Adrenal gland (tissue), 12 donors: ENCODE measurements around the gene MIER2. TPM values are rescaled to one million over a fixed set of nuclear protein-coding genes. Genes with fewer than 3 reads are reported as not detected.

ENCODE experiments used
- DNase-seq, 7 donors: peaks; one replicate each; pipeline ENCODE4 v3.0.0-alpha.2; 2019 to 2020
- H3K27ac ChIP-seq, 5 donors: fragments of 200-600 bp; sonication (generic) in 4 of 5; 1 replicate in 3 of 5; 2 replicates in 2 of 5; pipeline versions ENCODE4 v1.5.1 to v1.8.0; 2016 to 2020; ENCODE audit warnings: mild to moderate bottlenecking in 1 of 5
- H3K27me3 ChIP-seq: fragments of 200-600 bp; 2 replicates; pipeline ENCODE4 v1.8.0; 2021
- H3K36me3 ChIP-seq, 2 donors: fragments of 200-600 bp; replicated peaks in 1 of 2; 1 replicate in 1 of 2; 2 replicates in 1 of 2; pipeline versions ENCODE4 v1.5.1 to v1.8.0; 2018 to 2022
- H3K4me1 ChIP-seq, 2 donors: fragments of 200-600 bp; replicated peaks in 1 of 2; 1 replicate in 1 of 2; 2 replicates in 1 of 2; pipeline versions ENCODE4 v1.5.1 to v1.8.0; 2018 to 2021
- H3K4me3 ChIP-seq, 4 donors: fragments of 200-600 bp; sonication (generic) in 3 of 4; one replicate each; pipeline ENCODE4 v1.5.1; 2016 to 2018
- H3K9me3 ChIP-seq, 3 donors: fragments of 200-600 bp; sonication (generic) in 1 of 3; replicated peaks in 1 of 3; 1 replicate in 2 of 3; 2 replicates in 1 of 3; pipeline versions ENCODE4 v1.5.1 to v1.8.0; 2016 to 2021
- CTCF ChIP-seq, 6 experiments: fragments of 450-650 bp in 4 of 6; fragments of 200-600 bp in 2 of 6; sonication (generic) in 1 of 6; IDR thresholded peaks; 1 replicate in 5 of 6; 2 replicates in 1 of 6; pipeline versions ENCODE4 v1.5.1 to v1.8.0; 2016 to 2021; ENCODE audit warnings: antibody characterized with exemption in 6 of 6, mild to moderate bottlenecking in 2 of 6, moderate library complexity in 1 of 6
- POLR2A ChIP-seq, 2 donors: fragments of 450-650 bp; IDR thresholded peaks; one replicate each; pipeline ENCODE4 v1.6.1; 2017; ENCODE audit warnings: antibody characterized with exemption in 2 of 2, mild to moderate bottlenecking in 2 of 2, moderate library complexity in 1 of 2
- WGBS, 4 donors: extraction: QIAGEN DNeasy Blood & Tissue Kit in 2 of 4; methylation state at CpG; one replicate each; pipeline versions ENCODE4 v1.1.5 to v1.1.7; 2013 to 2017; 5-methylcytosine and 5-hydroxymethylcytosine counted together
- intact Hi-C, 2 donors: fragments of 100-400 bp; cut with DNase I; formaldehyde crosslinking; loops; one replicate each; pipeline versions ENCODE4 v1.14.1 to v1.15.0; 2022 to 2023
- polyA plus RNA-seq, 3 donors: library from polyadenylated mRNA; stranded (reverse); fragments of 200-250 nt in 2 of 3; fragments of 350-450 nt in 1 of 3; fragmentation: Illumina TruSeq in 1 of 3; extraction: RNeasy Lipid Tissue Mini Kit (QIAGEN cat#74804) in 1 of 3; gene quantifications; one replicate each; pipeline ENCODE4 v1.2.3, GENCODE V29; 2013 to 2014
- total RNA-seq, 9 donors: library from RNA; depleted of rRNA in 4 of 9; stranded (reverse); fragments of >200 nt in 4 of 9; fragments of 120-200 nt in 1 of 9; fragmentation: NEBNext Ultra II Directional in 1 of 9; extraction: Animal tissue kit (Norgen Biotek cat#: 25700) in 1 of 9; gene quantifications; one replicate each; pipeline versions ENCODE4 v1.1.0 to v1.2.4, GENCODE V29; 2013 to 2023
- donor health status: healthy with polysubstance abuse.
- donor health status: Bipolar disorder and iron deficiency.
- donor health status: DM: yes; HTN: yes; CAD: no.
- donor health status: DM: no; HTN: no; CAD: no.
- donor health status: DM: no; HTN: no; CAD: no.
- donor health status: DM: yes; HTN: yes; CAD: no.

MIER2 gene
- total and polyA plus RNA-seq, 12 donors = 10.8 to 33.9 (median 18.2) TPM

GRCh38 chr19:369256-369655 lies 24.7 kb upstream of the MIER2 start:
- WGBS, 4 donors = 84 to 87% (median 85%) methylated on average over 13 of the region's 13 CpGs
- no peak for DNase-seq
- no peak overlapping the region for H3K27ac ChIP-seq
- H3K4me1 ChIP-seq = no peaks in the 10 kb centered on the region
- intact Hi-C loops = no loop called here
- no peaks in the 10 kb centered on the region for H3K36me3 ChIP-seq
- H3K27me3 ChIP-seq = no peaks in the 10 kb centered on the region
- H3K9me3 ChIP-seq = no peaks in the 10 kb centered on the region
- H3K4me3 ChIP-seq = no peak overlapping the region
- no peak for TF ChIP-seq POLR2A (IDR thresholded peaks at IDR 0.05)
- TF ChIP-seq CTCF (IDR thresholded peaks at IDR 0.05) = no peak

DNA sequence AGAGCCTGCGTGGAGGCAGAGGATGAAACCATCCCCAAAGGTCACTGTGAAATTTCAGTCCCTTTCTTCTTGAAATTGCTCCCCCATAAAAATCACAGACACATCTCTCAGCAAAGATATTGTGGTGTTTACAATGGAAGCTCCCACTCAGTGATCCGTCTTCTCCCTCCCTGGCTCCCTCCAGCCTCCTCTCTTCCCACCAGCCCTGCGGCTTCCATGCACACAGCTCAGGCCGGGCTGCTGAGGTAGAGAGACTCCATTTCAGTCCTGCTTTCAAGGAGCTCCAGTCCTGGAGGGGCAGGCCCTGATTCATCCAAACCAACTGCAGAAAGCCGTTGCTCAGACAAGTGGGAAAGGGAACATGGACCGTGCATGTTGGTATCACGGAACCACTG lies 24.0 kb upstream of the MIER2 start:
- intact Hi-C loops = no loop called here
- TF ChIP-seq CTCF (IDR thresholded peaks at IDR 0.05) = no peak
- TF ChIP-seq POLR2A (IDR thresholded peaks at IDR 0.05) = no peak
- Histone ChIP-seq H3K27ac (no peak overlapping the region), H3K4me3 (no peak overlapping the region), H3K4me1 (no peaks in the 10 kb centered on the region), H3K9me3 (no peaks in the 10 kb centered on the region), H3K27me3 (no peaks in the 10 kb centered on the region), H3K36me3 (no peaks in the 10 kb centered on the region)
- no peak for DNase-seq
- WGBS, 4 donors = 57 to 71% (median 62%) methylated on average over 7 of the region's 7 CpGs

GRCh38 chr19:367963-368629 lies 23.5 kb upstream of the MIER2 start:
- Histone ChIP-seq H3K4me1 (no peaks in the 10 kb centered on the region), H3K36me3 (no peaks in the 10 kb centered on the region), H3K4me3 (no peak overlapping the region), H3K9me3 (no peaks in the 10 kb centered on the region), H3K27me3 (no peaks in the 10 kb centered on the region), H3K27ac (no peak overlapping the region)
- DNase-seq = peak in 1 of 7 donors; percentile 7
- intact Hi-C loops = no loop called here
- TF ChIP-seq CTCF (IDR thresholded peaks at IDR 0.05) (no peak), POLR2A (IDR thresholded peaks at IDR 0.05) (no peak)
- WGBS, 4 donors = 61 to 72% (median 66%) methylated on average over 21 to 22 of the region's 22 CpGs

- TF ChIP-seq CTCF (IDR thresholded peaks at IDR 0.05) (no peak), POLR2A (IDR thresholded peaks at IDR 0.05) (no peak)
- no peaks in the 10 kb centered on the region for H3K27me3 ChIP-seq
- H3K36me3 ChIP-seq = no peaks in the 10 kb centered on the region
- WGBS, 4 donors = 82 to 88% (median 86%) methylated on average over 13 to 14 of the region's 14 CpGs
- H3K9me3 ChIP-seq = no peaks in the 10 kb centered on the region
- no peak overlapping the region for H3K4me3 ChIP-seq
- intact Hi-C loops = no loop called here
- no peak for DNase-seq
- no peak overlapping the region for H3K27ac ChIP-seq
- no peaks in the 10 kb centered on the region for H3K4me1 ChIP-seq
Measured at GRCh38 chr19:367561-367960, 23.0 kb upstream of the MIER2 start.
